ENCODE data around the gene RXRA.
A peak's percentile ranks its signal among the peaks of the same experiment; 100 is the strongest.

GRCh38 chr9:134443174-134444037, 117.2 kb downstream of the RXRA start:
- peak; percentile 90 for TF ChIP-seq CTCF (IDR thresholded peaks at IDR 0.05; ENCODE audit: insufficient read depth, low read depth, low read length)
- no peak for TF ChIP-seq EZH2 (IDR thresholded peaks at IDR 0.05; ENCODE audit: insufficient read depth, low read length)

Data from astrocyte (in vitro differentiated cells and primary cell).